WTC11 (cell line): ENCODE data around the gene TCAF1. TPM values are rescaled to one million over a fixed set of nuclear protein-coding genes. Genes with fewer than 3 reads are reported as not detected.

Source experiments
- ATF2 ChIP-seq: sonication (generic); formaldehyde crosslinking; IDR thresholded peaks from 2 replicates; pipeline ENCODE4 v1.8.1; 2022; ENCODE audit warnings: low read depth, missing genetic modification reagents, borderline replicate concordance
- ATF6 ChIP-seq: sonication (generic); formaldehyde crosslinking; IDR thresholded peaks from 2 replicates; pipeline ENCODE4 v1.8.1; 2023; ENCODE audit warnings: mild to moderate bottlenecking, missing genetic modification reagents
- CBFB ChIP-seq: sonication (generic); formaldehyde crosslinking; IDR thresholded peaks from 2 replicates; pipeline ENCODE4 v1.8.1; 2022; ENCODE audit warnings: mild to moderate bottlenecking, low read depth, missing genetic modification reagents
- CREB1 ChIP-seq: sonication (generic); formaldehyde crosslinking; IDR thresholded peaks from 2 replicates; pipeline ENCODE4 v1.8.0; 2023; ENCODE audit warnings: mild to moderate bottlenecking, missing genetic modification reagents
- CREM ChIP-seq: sonication (generic); formaldehyde crosslinking; IDR thresholded peaks from 2 replicates; pipeline ENCODE4 v1.8.1; 2022; ENCODE audit warnings: mild to moderate bottlenecking, missing genetic modification reagents, moderate library complexity
- CTCF ChIP-seq: fragments of 200-600 bp; IDR thresholded peaks from 2 replicates; pipeline ENCODE4 v1.8.0; 2022; ENCODE audit warnings: antibody characterized with exemption
- E2F1 ChIP-seq: sonication (generic); formaldehyde crosslinking; IDR thresholded peaks from 2 replicates; pipeline ENCODE4 v1.8.0; 2022; ENCODE audit warnings: mild to moderate bottlenecking, missing genetic modification reagents
- FOXP4 ChIP-seq: sonication (generic); formaldehyde crosslinking; IDR thresholded peaks from 2 replicates; pipeline ENCODE4 v1.8.0; 2022; ENCODE audit warnings: mild to moderate bottlenecking, missing genetic modification reagents
- GABPB1 ChIP-seq: sonication (generic); formaldehyde crosslinking; IDR thresholded peaks from 2 replicates; pipeline ENCODE4 v1.8.1; 2023; ENCODE audit warnings: mild to moderate bottlenecking, missing genetic modification reagents
- IRF1 ChIP-seq: sonication (generic); formaldehyde crosslinking; IDR thresholded peaks from 2 replicates; pipeline ENCODE4 v1.8.0; 2023; ENCODE audit warnings: missing genetic modification reagents
- IRF2 ChIP-seq: sonication (generic); formaldehyde crosslinking; IDR thresholded peaks from 2 replicates; pipeline ENCODE4 v1.8.0; 2022; ENCODE audit warnings: low read depth, missing genetic modification reagents, borderline replicate concordance
- NFATC4 ChIP-seq: fragments of 250-450 bp; sonication (Bioruptor Pico); IDR thresholded peaks from 2 replicates; pipeline ENCODE4 v1.9.0; 2021; ENCODE audit warnings: mild to moderate bottlenecking
- NR1H2 ChIP-seq: sonication (generic); formaldehyde crosslinking; IDR thresholded peaks from 2 replicates; pipeline ENCODE4 v1.9.0; 2021; ENCODE audit warnings: mild to moderate bottlenecking, moderate library complexity, missing genetic modification reagents
- NR2C2 ChIP-seq: sonication (generic); formaldehyde crosslinking; IDR thresholded peaks from 2 replicates; pipeline ENCODE4 v1.8.0; 2022; ENCODE audit warnings: mild to moderate bottlenecking, missing genetic modification reagents
- PRRX2 ChIP-seq: fragments of 250-450 bp; sonication (Bioruptor Pico); IDR thresholded peaks from 2 replicates; pipeline ENCODE4 v1.8.0; 2021; ENCODE audit warnings: mild to moderate bottlenecking
- USF1 ChIP-seq: sonication (generic); formaldehyde crosslinking; IDR thresholded peaks from 2 replicates; pipeline ENCODE4 v1.8.0; 2022; ENCODE audit warnings: mild to moderate bottlenecking, missing genetic modification reagents
- USF2 ChIP-seq: sonication (generic); formaldehyde crosslinking; IDR thresholded peaks from 2 replicates; pipeline ENCODE4 v1.8.1; 2023; ENCODE audit warnings: mild to moderate bottlenecking, missing genetic modification reagents, moderate library complexity
- ZNF219 ChIP-seq: sonication (generic); formaldehyde crosslinking; IDR thresholded peaks from 2 replicates; pipeline ENCODE4 v1.8.0; 2023; ENCODE audit warnings: missing genetic modification reagents, mild to moderate bottlenecking, borderline replicate concordance
- ZNF232 ChIP-seq: sonication (generic); formaldehyde crosslinking; IDR thresholded peaks from 2 replicates; pipeline ENCODE4 v1.8.0; 2022; ENCODE audit warnings: mild to moderate bottlenecking, missing genetic modification reagents
- ZNF281 ChIP-seq: sonication (generic); formaldehyde crosslinking; IDR thresholded peaks from 2 replicates; pipeline ENCODE4 v1.8.0; 2023; ENCODE audit warnings: mild to moderate bottlenecking, missing genetic modification reagents
- ZNF396 ChIP-seq: fragments of 250-450 bp; sonication (Bioruptor Pico); IDR thresholded peaks from 2 replicates; pipeline ENCODE4 v1.8.0; 2021; ENCODE audit warnings: mild to moderate bottlenecking, moderate library complexity, borderline replicate concordance
- ZNF416 ChIP-seq: fragments of 250-450 bp; sonication (Bioruptor Pico); IDR thresholded peaks from 2 replicates; pipeline ENCODE4 v1.9.0; 2021; ENCODE audit warnings: mild to moderate bottlenecking, inconsistent platforms
- ZNF423 ChIP-seq: fragments of 250-450 bp; sonication (Bioruptor Pico); IDR thresholded peaks from 2 replicates; pipeline ENCODE4 v2.1.2; 2022; ENCODE audit warnings: mild to moderate bottlenecking, moderate library complexity
- ZSCAN18 ChIP-seq: fragments of 250-450 bp; sonication (Bioruptor Pico); IDR thresholded peaks from 2 replicates; pipeline ENCODE4 v2.1.2; 2022; ENCODE audit warnings: mild to moderate bottlenecking, moderate library complexity
- total RNA-seq: library from RNA; stranded (reverse); gene quantifications from 3 replicates; pipeline ENCODE4 v1.2.3, GENCODE V29; 2021

The TCAF1 gene
- total RNA-seq, 1 experiment from 2014 or later, result 52.7 TPM

- peak; percentile 69; the same call in 1 of the 2 replicates for TF ChIP-seq FOXP4 (CRISPR knock-in tag)
- no peak for TF ChIP-seq ZNF416 (CRISPR knock-in tag)
- no peak for TF ChIP-seq ZNF219 (CRISPR knock-in tag)
- TF ChIP-seq CREM, result 0 out of 2 replicates have a peak, but pooled peaks have one; percentile 56
- TF ChIP-seq IRF2 (CRISPR knock-in tag), result no peak
- no peak for TF ChIP-seq ATF6
- TF ChIP-seq PRRX2 (CRISPR knock-in tag), result no peak
- peak; percentile 84 for TF ChIP-seq ZNF232 (CRISPR knock-in tag)
- TF ChIP-seq ATF2 (CRISPR knock-in tag), result no peak
- no peak for TF ChIP-seq IRF1 (CRISPR knock-in tag)
- TF ChIP-seq NFATC4, result no peak
- TF ChIP-seq CTCF, result no peak
- TF ChIP-seq NR1H2 (CRISPR knock-in tag), result no peak
- no peak for TF ChIP-seq E2F1 (CRISPR knock-in tag)
- no peak for TF ChIP-seq CBFB (CRISPR knock-in tag)
- TF ChIP-seq ZNF423 (CRISPR knock-in tag), result no peak
- TF ChIP-seq ZNF281 (CRISPR knock-in tag), result no peak
- no peak for TF ChIP-seq NR2C2 (CRISPR knock-in tag)
- no peak for TF ChIP-seq ZSCAN18
- TF ChIP-seq GABPB1, result peak; percentile 75
- TF ChIP-seq USF2 (CRISPR knock-in tag), result no peak
- TF ChIP-seq CREB1, result no peak
- no peak for TF ChIP-seq ZNF396 (CRISPR knock-in tag)
- peak; percentile 47; the same call in 1 of the 2 replicates for TF ChIP-seq USF1 (CRISPR knock-in tag)
Measured at GRCh38 chr7:143901668-143902331, at the start of gene TCAF1 (continued).
